GM15510 (cell line): ENCODE data around the gene RAD21L1.

Source experiments
- POLR2A ChIP-seq: IDR thresholded peaks from 3 replicates; pipeline ENCODE4 v1.6.1; 2011; ENCODE audit warnings: borderline replicate concordance; ENCODE audit not compliant: insufficient read length; ENCODE audit errors: extremely low read depth

Gene RAD21L1

DNA sequence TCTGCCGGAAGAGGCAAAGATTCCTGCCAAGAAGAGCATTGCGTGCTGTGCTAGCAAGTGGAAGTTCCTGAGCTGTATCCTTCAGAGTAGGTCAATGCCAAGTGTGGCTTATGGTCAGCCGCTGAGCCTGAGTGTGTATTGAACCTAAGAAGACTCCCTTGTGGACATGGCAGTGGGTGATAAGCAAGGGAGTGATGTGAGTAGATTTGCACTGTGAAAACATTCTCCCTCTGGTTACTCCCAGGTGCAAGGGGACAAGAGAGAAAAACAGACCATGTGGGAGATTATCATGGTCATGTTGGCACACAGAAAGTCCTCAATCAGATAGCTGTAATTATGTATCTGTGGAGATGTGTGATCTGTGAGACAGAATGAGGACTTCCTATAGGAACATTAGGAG, 35.0 kb upstream of the RAD21L1 start:
- TF ChIP-seq POLR2A, result no peak

DNA sequence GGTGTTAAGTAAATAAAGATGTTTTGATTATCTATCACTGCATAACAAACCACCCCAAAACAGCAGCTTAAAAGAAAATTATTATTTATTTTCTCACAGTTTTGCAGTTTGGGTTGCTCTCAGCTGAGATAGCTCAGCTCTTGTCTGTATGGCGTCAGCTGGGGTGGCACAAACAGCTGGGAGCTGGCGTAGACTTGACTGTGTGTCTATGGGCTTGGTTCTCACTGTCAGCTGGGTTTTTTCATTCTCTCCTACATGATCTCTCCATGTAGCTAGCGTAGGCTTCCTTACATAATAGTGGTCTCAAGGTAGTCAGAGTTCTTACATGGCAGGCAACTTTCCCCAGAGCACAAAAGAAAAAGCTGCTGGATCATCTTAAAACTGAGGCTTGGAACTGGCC, 34.5 kb upstream of the RAD21L1 start:
- no peak for TF ChIP-seq POLR2A

DNA sequence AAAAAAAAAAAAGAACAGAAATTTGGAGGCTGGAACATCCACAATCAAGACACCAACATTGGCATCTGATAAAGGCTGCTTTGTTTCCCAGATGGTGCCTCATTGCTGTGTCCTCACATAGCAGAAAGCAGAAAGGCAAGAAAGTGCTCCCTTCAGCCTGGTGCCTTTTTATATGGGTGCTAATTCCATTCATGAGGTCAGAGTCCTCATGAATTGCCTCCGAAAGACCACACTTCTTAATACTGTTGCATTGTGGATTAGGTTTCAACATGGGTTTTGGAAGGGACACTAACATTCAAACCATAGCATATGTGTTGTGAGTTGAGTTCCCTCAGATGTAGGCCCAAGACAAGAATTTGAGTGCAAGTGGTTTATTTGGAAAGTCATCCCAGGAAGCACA, 30.6 kb upstream of the RAD21L1 start:
- no peak for TF ChIP-seq POLR2A

DNA sequence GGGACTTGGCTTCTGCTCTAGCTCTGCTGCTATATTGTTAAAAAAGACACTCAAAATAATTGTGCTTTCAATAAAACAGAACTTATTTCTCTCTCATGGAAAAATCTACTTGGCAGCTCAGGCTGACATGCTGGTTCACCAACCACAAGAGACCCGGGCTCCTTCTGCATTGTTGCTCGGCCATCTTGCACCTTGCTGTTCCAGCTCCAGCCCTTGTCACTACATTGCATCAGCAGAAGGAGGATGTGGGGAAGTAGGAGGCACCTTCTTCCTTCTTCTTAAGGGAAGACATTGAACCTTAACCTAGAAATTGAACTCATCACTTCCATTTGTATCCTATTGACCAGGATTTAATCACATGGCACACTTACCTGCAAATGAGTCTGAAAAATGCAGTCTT, 29.2 kb upstream of the RAD21L1 start:
- no peak for TF ChIP-seq POLR2A

DNA sequence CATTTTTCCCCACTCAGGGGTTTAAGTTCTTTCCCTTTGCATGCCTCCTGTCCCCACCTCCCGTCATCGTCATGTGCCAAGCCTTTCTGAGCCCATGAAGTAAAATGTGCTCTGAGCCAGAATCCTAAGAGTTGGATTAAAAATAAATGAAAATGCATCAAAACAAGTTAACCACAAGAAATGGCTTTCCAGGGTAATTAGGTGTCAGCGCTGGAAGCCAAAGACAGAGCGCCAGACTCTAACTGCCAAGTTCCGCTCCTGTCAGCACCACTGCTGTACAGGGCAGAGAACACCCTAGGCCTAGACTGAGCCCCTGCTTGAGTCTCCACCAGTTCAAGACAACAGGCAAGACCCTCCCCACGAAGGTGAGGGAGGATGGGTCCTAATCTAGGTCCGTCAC, 28.0 kb upstream of the RAD21L1 start:
- no peak for TF ChIP-seq POLR2A

DNA sequence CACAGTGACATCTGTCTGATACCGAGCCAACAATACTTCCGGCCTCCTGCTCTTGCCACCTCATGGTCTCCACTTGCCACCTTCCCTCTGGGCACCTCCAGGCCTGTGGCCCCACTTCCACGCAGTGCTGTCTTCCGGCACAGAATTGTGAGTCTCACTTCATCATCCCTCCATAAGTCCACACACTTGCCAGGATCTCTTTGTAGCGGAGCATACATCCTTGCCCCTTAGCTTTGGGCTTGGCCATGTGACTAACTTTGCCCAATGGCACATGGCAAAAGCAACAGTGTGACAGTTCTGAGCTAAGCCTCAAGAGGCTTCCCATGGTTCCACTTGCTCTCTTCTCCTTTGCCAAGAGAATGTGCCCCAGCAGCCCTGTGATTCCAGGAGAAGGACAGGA, 27.1 kb upstream of the RAD21L1 start:
- no peak for TF ChIP-seq POLR2A

DNA sequence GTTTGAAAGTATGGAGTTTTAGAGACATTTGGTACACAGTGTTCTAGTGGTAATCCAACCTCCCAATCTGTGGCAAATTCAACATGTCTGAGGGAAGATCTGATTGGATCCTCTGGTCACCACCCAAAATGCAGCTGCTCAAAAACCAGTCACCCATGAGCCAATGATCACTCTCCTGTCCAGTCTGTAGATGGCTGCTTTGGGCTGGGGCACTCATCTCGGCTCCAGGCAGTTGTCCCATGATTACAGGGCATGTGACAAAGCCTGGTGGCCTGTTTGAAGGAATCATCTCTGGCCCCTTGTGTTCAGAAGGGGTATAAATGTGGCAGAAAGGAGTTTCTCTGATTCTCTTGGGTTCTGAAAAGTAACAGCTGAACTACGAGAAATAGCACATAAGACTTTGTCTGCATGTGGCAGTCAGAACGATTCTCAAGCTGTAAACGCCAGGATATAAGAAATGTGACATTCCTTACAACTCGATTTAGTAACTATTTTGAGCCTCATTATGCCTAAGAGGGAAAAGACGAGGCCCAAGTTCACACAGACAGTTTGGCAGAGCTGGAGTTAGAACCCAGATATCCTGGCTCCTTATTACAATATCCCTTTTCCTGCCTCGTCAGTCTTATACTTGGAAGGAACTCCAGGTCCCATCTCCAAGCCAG, 26.5 kb upstream of the RAD21L1 start:
- TF ChIP-seq POLR2A, result no peak

DNA sequence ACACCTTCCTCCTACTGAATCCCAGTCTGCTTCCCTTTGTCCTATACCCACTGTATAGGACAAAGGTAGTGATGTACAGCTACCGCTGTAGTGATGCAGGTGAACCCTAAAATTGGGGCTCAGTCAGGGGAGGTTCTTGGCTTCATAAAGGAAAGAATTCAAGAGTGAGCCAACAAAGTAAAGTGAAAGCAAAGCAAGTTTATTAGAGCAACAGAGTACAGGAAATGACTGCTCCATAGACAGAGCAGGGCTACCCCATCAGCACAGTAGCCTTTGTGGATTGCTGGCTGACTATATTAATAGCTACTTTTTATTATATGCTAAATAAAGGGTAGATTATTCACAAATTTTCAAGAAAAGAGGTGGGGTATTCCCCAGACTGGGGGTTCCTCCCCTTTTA, 25.9 kb upstream of the RAD21L1 start:
- no peak for TF ChIP-seq POLR2A

DNA sequence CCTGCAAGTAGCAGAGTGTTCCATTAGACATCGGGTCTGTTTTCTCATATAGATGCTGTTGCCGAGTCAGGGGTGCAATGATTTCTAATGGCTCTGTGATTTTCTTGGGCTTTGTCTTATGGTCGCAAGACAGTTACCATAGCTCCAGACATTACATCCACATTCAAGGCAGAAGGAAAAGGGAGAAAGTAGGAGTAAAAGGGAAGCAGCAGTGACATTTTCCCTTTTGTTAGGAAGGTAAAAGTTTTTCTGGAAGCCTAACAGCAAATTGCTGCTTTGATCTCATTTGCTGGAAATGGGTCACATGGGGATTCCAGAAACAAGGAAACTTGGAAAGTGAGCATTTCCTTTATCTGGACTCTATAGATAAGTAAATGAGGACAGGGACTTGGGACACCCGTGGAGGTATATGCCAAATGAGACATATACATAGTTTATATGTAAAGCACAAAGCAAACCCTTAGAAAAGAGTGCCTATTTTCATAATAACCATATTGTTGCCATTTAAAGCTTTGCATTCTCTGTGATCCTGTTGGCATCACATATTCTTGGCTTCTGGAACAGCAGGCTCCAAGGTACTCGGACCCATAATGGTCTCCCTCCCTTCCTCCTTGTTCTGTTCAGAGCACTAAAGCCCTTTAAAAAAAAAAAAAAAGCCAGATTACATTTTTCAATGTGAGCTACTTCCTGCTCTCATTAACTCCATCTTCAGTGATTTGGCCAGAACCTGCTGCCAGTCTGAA, 22.9 kb upstream of the RAD21L1 start, which contains the start of gene C20orf202:
TSS of gene C20orf202 (plus strand) at position 693 of the 743 bp plus-strand sequence. CDS start 132 bp downstream, outside the sequence.
- no peak for TF ChIP-seq POLR2A

DNA sequence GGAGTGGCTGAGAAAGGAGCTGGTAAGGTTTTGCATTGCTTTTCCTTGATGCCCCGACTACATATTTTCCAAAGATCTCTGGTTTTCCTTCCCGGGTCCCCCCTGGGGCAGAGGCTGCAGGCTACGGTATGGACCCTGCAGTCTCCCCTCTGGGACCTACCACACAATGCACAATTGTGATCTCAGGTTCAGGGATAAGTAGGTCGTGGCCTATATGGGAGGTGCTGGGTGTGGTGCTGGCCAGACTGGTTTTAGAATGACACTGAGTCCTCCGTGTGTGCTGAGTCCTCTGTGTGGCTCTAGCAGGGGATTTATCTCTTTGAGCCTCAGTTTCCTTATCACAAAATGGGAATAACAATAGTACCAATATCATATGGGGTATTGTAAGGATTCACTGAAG, 22.2 kb upstream of the RAD21L1 start:
- TF ChIP-seq POLR2A, result no peak

DNA sequence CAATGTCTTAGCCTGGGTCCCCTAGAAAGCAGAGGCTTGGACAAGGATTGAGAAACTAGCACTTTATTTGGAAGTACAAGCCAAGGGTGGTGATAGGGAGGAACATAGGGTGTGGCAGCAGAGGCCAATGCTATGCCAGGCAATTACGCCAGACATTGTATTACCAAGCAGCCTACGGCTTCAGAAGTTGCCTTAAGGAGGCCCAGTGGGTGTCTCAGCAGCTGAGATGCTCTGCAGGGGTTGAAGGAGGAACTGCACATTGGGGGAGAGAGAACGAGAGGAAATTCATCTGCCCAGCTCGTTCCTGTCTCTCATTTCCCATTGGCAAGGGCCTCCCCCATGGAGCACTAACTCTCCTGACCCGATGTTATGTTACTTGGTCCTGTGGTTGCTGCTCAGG, 21.7 kb upstream of the RAD21L1 start:
- no peak for TF ChIP-seq POLR2A

DNA sequence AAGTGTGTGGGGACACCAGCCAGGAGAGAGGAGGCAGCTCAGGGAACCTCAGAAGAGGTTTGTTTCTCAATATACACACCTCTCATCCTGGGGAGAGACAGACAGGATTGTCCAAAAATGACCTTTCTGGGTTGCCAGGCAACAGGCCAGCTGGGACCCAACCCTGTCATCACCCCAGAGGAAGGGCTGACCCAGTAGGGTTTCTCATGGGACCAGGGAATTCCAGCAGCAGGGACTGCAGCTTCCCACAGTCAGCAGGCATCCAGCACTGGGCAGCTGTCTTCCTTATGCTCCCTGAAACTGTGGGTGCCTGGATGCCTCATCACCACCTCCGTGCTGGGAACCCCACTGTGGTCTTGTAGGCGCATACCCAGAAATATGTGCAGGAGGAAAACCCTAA, 21.3 kb upstream of the RAD21L1 start:
- TF ChIP-seq POLR2A, result no peak

DNA sequence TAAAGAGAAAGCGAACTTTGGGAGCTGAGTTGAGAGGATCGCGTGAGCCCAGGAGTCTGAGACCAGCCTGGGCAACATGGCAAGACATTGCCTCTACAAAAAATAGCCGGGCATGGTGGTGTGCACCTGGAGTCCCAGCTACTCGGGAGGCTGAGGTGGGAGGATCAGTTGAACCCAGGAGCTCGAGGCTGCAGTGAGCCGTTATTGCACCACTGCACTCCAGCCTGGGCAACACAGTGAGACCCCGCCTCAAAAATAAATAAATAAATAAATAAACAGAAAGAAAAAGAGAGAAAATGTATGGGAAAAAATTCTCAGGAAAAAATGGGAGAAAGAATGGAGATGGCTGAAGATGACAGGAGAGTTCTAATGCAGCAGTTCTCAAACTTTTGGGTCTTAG, 20.0 kb upstream of the RAD21L1 start:
- no peak for TF ChIP-seq POLR2A

DNA sequence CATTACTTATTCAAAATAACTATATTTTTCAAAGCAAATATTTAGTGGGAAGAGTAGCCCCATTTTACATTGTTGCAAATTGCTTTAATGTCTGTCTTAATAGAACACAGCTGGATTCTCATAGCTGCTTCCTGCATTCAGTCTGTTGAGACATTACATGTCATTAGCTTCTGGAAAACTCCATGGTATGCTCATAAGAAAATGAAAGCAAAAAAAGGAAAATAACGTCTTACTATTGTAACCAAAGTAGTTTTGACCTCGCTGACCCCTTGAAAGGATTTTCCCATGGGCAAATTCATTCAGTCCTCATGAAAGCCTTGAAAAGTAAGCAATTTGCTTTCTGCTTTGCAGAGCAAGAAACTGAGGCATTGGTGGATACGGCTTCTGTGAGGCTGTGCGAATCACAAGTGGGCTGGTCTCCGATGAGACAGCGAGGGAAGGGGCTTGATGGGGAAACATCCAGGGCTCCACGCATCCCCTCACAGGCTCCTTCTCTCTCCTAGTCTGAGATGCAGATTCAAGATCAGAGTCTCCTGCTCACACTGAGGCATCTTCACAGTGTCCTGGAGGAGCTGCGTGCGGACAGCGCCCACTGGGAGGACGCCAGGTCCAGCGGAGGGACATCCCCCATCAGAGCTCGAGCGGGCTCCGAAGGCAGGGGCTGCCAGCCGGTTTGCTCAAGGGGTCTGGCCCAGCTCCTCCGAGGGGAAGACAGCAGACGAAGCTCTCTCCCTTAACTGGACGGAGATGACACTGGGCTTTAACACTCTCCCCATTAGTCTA, 19.3 kb upstream of the RAD21L1 start:
- TF ChIP-seq POLR2A, result no peak

DNA sequence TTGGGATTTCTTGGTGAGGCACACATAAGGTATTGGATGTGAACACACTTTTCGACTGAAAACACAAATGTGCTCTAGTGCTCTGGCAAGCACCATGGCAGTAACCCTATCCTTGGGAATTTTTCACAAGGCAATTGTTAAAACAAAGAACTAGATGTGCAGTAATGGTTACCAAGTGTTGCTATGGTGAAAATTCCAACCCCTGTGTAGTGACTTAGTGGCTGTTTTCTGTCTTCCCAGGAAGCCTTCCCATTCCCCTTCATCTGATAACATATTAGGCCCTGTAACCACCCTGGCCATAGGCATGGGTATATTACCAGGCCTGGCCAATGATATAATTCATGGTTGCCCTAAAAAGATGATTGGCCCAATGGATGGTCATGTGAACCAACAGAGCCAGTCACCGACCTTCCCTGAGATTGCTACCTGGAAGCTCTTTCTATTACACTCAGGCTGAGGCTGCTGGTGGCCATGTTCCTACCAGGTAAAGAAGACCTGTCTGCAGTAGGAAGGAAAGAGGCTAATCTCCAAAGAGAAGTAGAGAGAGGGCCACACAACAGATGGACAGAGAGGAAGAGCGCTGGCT, 18.5 kb upstream of the RAD21L1 start:
- TF ChIP-seq POLR2A, result no peak
